Cardiac fibroblast (primary cell): ENCODE data around the gene RARG.
"Not testable (repeated sequence)": the region's sequence is repeated elsewhere in the genome, so short reads cannot be mapped to it uniquely, and the experiment has no call there.

Source experiments
- DNase-seq, 2 donors: peaks; one replicate each; pipeline versions ENCODE4 v3.0.0 to v3.0.0-alpha.2; 2010; ENCODE audit warnings: low read depth in 2 of 2
- H3K4me3 ChIP-seq, 2 donors: replicated peaks in 1 of 2; 1 replicate in 1 of 2; 2 replicates in 1 of 2; pipeline ENCODE4 v1.5.1; 2011; ENCODE audit warnings: low read depth in 2 of 2, low read length in 2 of 2, mild to moderate bottlenecking in 2 of 2, moderate library complexity in 1 of 2
- CTCF ChIP-seq: IDR thresholded peaks from one replicate; pipeline ENCODE4 v1.5.1; 2011; ENCODE audit warnings: low read depth, mild to moderate bottlenecking, low read length, inconsistent platforms

The RARG gene

GRCh38 chr12:53170215-53170614 lies 61.8 kb downstream of the RARG start:
- no peak for DNase-seq
- no peak for TF ChIP-seq CTCF
- no peak overlapping the region for H3K4me3 ChIP-seq

- no peak for TF ChIP-seq CTCF
- DNase-seq = no peak
- no peak overlapping the region for H3K4me3 ChIP-seq
Observed at GRCh38 chr12:53169644-53170043, 62.4 kb downstream of the RARG start.

GRCh38 chr12:53166837-53167236 lies 65.2 kb downstream of the RARG start:
- TF ChIP-seq CTCF = no peak
- no peak for DNase-seq
- H3K4me3 ChIP-seq = no peak overlapping the region

- not testable (repeated sequence) for DNase-seq, H3K4me3 ChIP-seq
Observed at GRCh38 chr12:53163008-53163407, 69.0 kb downstream of the RARG start.

- TF ChIP-seq CTCF = no peak
- no peak overlapping the region for H3K4me3 ChIP-seq
- no peak for DNase-seq
Observed at GRCh38 chr12:53161119-53161911, 70.7 kb downstream of the RARG start.

DNA sequence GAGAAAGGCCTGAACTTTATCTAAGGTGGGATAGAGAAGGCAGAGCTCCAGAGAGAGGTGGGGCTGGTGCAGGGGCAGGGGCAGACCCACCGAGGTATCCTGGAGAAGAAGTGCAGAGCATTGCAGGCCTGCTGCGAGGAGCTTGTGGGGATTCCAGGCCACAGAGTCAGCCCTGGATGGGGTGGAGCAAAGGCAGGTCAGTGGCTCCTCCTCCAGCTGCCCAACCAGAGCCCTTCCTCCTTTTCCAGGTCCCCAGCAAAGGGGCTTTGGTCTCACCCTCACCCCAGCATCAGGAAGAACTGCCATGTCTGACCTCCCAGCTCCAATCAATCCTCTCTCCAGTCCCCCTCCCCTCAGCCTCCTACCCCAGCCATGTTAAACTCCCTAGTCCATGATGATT lies 71.3 kb downstream of the RARG start:
- no peak for TF ChIP-seq CTCF
- H3K4me3 ChIP-seq = no peak overlapping the region
- no peak for DNase-seq
